CD4-positive, alpha-beta T cell treated with Interferon gamma for 1 hour (primary cell): ENCODE measurements around the gene RETREG3.
A peak's percentile ranks its signal among the peaks of the same experiment; 100 is the strongest.
"Not testable (repeated sequence)": the region's sequence is repeated elsewhere in the genome, so short reads cannot be mapped to it uniquely, and the experiment has no call there.

Experiments used
- DNase-seq: peaks from one replicate; pipeline ENCODE4 v3.0.0-alpha.2; 2020

The RETREG3 gene

DNA sequence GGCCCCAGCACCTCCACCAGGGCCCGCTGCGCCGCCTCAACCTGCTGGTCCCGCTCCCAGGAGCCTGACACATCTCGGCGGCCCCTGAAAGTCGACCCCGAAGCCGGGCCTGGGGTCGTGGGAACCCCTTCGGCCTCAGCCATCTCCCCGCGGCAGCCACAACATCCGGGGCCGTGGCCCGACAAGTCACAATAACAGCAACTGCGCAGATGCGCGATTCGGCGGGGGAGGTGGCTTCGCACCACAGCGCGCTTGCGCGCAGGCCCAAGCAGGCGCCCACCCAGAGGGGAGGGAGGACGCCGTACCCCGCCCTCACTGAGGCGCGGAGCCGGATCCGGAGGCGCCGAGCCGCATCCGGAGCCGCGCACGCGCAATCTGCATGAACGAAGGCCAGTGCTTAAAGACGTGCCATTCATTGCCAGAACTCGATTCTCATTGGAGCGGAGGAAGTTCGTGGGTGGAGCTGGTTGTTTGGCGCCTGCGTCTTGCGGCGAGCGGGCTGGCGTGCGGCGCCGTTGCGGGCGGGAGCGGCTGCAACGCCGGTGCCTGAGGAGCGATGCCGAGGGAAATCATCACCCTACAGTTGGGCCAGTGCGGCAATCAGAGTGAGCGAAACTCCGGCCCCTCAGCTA is at the start of gene RETREG3, which contains the start of gene TUBG1:
TSS of gene RETREG3 (minus strand) at position 193 of the 632 bp plus-strand sequence. CDS start at position 143, 50 bp downstream.
TSS of gene TUBG1 (plus strand) at position 502 of the 632 bp plus-strand sequence. CDS start at position 557, 55 bp downstream.
- peak; percentile 99 for DNase-seq

GRCh38 chr17:42657824-42658588 is 48.8 kb upstream of the RETREG3 start:
- no peak for DNase-seq

- DNase-seq = no peak
These were observed 46.4 kb upstream of the RETREG3 start for GRCh38 chr17:42655528-42655927.

DNA sequence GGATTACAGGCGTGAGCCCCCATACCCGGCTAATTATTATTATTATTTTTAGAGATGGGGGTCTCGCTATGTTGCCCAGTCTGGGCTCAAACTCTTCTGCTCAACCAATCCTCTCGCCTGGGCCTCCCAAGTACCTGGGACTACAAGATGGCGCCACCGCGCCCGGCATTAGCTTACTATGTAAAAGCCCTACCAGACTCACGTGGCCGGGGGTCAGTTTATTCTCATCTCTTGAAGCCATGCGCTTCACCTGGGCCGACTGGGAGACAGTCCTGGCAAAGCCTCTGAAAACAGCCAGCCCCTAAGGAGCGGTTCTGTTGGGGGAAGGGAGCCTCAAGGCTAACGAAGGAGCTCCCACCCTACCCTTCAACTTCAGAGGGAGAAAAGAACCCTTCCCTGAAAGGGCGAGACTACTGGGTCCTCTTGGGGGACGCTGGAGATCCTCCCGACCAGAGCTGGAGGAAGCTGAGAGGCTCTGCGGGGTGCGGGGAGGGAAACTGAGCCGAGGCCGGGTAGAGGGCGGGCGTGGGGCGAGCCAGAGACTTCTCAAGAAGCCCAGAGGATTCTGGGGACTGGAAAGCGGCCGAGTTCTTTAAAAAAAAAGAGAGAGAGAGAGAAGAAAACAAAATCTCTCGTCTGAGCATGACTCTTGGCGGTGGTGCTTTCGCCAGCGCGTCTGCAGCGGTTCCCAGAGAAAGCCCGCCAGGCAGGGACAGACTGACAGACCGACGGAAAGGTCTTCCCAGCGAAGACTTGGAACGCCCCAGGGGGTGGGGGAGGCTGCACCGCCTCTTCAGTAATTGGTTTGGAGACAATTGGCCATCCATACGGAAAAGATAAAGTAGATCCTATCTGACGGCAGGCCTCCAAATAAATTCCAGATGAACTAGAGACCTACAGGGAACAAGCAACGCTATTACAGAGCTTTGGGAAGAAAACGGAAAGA is 44.3 kb upstream of the RETREG3 start:
- DNase-seq = no peak

DNA sequence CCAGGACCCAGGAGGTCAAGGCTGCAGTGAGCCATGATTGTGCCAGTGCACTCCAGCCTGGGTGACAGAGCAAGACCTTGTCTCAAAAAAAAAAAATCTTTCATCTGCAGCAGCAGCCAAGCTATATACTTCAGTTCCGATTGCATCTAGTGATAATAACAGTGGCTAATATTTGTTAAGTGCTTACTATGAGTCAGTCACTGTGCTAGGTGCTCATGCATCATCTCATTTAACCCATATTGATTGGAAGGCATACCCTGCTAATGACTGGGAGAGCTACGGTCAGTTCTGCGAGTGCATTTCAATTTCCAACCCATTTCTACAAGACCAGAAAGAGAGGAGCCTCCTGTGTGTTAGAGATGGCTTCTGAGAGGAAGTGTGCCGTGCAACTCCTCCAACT is 42.2 kb upstream of the RETREG3 start:
- no peak for DNase-seq

- DNase-seq = no peak
These were observed 38.6 kb upstream of the RETREG3 start for GRCh38 chr17:42647778-42648177.

DNA sequence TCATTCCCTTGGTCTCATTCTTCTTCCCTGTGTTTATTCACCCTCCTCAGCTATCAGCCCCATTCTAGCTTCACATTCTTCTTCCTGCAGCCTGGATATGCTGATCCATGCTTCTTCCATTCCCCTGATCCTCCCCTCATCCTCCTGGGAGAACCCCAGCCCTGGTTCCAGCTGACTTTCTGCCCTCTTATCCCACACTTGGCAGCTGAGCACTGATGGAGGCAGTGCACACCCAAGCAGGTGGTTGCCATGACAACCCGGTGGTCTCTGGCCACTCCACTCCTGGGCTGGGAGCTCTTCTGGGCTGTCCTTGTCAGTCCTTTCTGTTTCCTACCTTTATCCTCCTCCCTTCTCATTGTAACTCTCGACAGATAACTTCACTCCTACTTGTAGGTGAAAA is 33.2 kb upstream of the RETREG3 start:
- no peak for DNase-seq

- DNase-seq = no peak
These were observed 30.9 kb upstream of the RETREG3 start for GRCh38 chr17:42640121-42640520.

- DNase-seq = no peak
These were observed 30.4 kb upstream of the RETREG3 start for GRCh38 chr17:42639525-42640113.

- DNase-seq = no peak
These were observed 23.8 kb upstream of the RETREG3 start for GRCh38 chr17:42632949-42633444.

- DNase-seq = no peak
These were observed 20.3 kb upstream of the RETREG3 start for GRCh38 chr17:42629411-42630009.

- not testable (repeated sequence) for DNase-seq
These were observed 18.0 kb upstream of the RETREG3 start for GRCh38 chr17:42627032-42627764.

DNA sequence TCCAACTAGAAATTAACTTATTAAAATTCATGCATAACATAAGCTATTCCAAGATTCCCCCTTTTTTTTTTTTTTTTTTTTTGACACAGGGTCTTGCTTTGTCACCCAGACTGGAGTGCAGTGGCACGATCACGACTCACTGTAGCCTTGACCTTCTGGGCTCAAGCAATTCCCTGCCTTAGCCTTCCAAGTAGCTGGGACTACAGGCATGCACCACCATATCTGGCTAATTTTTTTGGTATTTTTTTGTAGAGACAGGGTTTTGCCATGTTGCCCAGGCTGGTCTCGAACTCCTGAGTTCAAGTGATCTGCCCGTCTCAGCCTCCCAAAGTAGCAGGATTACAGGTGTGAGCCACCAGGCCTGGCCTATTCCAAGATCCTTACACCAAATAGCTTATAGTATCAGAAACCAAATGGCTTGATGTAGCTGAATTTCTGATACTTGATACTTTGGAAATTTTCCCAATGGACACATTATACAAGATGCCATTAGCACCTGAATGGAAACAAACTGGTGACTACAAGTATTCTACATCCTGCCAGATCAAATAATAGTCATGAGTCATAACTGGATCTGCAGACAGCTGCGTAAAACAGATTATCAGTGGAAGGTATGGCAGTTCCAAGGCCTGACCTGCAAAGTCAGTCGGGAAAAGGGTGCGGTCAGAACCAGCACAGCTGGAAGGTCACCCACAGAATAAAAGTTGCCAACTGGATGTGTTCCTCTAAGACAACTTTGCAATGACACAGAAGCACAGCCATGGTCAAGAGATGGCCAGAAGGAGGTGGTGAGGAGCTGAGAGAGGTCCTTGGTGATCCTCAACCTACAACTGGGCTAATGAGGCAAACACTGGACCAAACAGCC is 14.8 kb upstream of the RETREG3 start:
- no peak for DNase-seq

DNA sequence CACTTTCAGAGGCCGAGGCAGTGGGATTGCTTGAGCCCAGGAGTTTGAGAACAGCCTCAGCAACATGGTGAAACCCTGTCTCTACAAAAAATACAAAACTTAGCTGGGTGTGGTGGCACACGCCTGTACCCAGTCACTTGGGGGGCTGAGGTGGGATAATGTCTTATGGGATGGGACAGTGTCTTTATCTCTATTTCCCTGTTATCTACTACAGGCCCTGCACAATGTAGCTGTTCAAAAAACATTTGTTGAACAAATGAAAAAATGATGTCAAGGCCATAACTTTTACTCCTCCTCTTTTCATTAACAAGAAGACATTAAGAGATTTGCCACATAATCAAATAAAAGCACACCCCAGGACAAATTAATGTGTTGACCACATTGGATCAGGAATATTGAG is 14.1 kb upstream of the RETREG3 start:
- DNase-seq = no peak

GRCh38 chr17:42621987-42622386 is 12.8 kb upstream of the RETREG3 start:
- DNase-seq = not testable (repeated sequence)

GRCh38 chr17:42618442-42619150 is 9.4 kb upstream of the RETREG3 start:
- no peak for DNase-seq

DNA sequence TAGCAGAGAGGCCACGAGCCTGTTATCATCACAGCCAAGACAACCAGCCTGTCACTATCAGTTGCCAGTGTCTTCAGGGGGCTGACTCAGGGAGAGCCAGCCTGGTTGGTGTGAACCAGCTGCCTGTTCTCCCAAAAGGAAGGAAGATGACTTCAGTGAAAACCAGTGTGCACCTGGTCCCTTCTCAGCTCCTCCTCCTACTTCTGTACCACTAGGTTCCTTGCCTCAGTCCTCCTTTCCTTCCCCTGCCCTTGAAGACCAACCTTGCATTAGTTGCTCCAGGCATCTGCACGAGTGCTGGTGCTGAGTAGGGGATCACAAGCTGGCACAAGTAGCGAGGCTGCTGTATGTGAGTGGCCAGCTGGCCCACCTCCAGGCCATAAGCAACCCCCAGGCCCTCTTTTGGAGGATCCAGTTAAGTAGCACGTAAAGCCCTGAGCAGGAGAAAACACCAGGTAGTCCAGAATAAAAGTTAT is 8.8 kb upstream of the RETREG3 start:
- no peak for DNase-seq

DNA sequence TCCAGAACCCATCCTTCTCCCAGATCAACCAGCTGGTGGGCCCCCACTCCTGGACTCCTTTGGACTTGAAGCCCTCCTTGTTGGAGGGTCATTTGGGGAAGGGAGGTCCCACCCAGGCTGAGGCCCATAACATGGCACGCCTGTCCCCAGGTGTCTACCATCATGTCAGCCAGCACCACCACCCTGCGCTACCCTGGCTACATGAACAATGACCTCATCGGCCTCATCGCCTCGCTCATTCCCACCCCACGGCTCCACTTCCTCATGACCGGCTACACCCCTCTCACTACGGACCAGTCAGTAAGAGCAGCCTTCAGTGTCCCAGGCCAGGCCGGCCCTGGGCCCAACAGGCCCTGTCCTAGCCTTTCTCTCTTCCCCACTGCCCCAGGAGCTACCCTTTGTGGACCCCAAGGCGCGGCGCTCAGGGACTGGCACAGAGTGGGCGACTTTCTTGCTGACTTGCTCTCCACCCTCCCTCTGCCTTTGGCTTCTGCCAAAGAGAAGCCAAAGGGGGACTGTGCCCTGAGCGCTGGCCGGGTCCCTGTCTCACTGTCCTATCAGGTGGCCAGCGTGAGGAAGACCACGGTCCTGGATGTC is 4.6 kb upstream of the RETREG3 start:
- DNase-seq = no peak

DNA sequence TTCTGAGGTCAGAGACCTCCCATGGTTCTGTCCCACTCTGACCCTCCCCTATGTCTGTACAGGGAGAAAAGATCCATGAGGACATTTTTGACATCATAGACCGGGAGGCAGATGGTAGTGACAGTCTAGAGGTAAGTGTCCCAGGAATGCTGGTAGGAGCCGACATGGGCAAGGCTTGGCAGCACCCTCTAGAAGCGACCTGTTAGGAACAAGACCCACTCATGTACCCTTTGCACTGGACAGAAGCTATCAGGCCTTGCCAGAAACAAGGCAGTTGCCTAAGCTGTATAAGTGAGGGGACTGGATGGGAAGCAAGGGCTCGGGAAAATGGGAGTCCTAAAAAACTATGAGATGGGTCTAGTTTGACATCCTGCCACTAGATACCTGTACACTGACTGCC is 2.8 kb upstream of the RETREG3 start:
- no peak for DNase-seq
